Measurements from ENCODE around the gene GPX3. TPM values are rescaled to one million over a fixed set of nuclear protein-coding genes. Genes with fewer than 3 reads are reported as not detected.

The GPX3 gene
- total and polyA plus RNA-seq, 2 experiments from 2014 or later, result 28.0 to 48.9 TPM

DNA sequence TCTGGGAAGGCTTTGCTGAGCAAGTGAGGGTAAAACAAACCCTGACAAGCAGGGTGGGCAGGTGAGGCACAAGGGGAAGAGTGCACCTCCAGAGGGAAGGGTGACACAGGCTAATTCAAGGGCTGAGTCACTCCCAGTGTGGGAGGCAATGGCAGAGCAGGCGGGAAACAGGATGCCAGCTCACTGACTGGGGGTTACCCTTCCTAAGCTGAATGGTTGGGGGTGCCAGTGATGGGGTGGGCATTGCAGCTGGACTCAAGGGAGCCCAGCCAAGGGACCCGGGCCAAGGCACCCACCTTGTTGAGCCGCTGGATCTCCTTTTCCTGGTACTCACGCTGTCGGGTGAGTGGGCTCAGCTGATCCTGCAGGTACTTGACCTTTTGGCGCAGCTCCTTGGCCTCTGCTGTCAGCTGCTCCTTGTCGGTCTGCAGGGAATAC, 18.4 kb downstream of the GPX3 start:
- Histone ChIP-seq H3K4me1 (ENCODE audit: insufficient read depth) (no peaks in the 10 kb centered on the region), H4K20me1 (replicated peaks; ENCODE audit: insufficient read depth) (no peaks in the 10 kb centered on the region)

More for the DNA sequence above, 18.4 kb downstream of the GPX3 start:
- Histone ChIP-seq H3F3A (replicated peaks; ENCODE audit: low read depth) (no peaks in the 10 kb centered on the region), H3K27ac (ENCODE audit: low read depth) (no peak overlapping the region), H3K36me3 (ENCODE audit: insufficient read depth) (peaks cover 6% of the 10 kb centered on the region; the same call in 1 of the 2 replicates), H2AFZ (no peak overlapping the region), H3K9me2 (ENCODE audit: insufficient read depth) (no peaks in the 10 kb centered on the region), H3K4me3 (no peak overlapping the region), H3K4me2 (no peak overlapping the region), H3K79me2 (replicated peaks; ENCODE audit: insufficient read depth) (no peaks in the 10 kb centered on the region), H3K27me3 (ENCODE audit: insufficient read depth) (no peaks in the 10 kb centered on the region)
- H3K4me3 Mint-ChIP-seq, result no peak overlapping the region
- no peak overlapping the region for H3K27ac Mint-ChIP-seq
- H3K4me1 Mint-ChIP-seq, result peaks cover 4% of the 10 kb centered on the region; the same call in 2 of the 3 replicates
- ATAC-seq (no peak), DNase-seq (ENCODE audit: low spot score) (no peak)
- peaks cover 2% of the 10 kb centered on the region for H3K27me3 Mint-ChIP-seq (ENCODE audit: insufficient read depth, low read depth, poor library complexity)
- H3K36me3 Mint-ChIP-seq (ENCODE audit: low read depth), result peaks cover 14% of the 10 kb centered on the region; the same call in 1 of the 3 replicates
- no peaks in the 10 kb centered on the region; the same call in 2 of the 3 replicates for H3K9me3 Mint-ChIP-seq
- TF ChIP-seq, protein P1, sequence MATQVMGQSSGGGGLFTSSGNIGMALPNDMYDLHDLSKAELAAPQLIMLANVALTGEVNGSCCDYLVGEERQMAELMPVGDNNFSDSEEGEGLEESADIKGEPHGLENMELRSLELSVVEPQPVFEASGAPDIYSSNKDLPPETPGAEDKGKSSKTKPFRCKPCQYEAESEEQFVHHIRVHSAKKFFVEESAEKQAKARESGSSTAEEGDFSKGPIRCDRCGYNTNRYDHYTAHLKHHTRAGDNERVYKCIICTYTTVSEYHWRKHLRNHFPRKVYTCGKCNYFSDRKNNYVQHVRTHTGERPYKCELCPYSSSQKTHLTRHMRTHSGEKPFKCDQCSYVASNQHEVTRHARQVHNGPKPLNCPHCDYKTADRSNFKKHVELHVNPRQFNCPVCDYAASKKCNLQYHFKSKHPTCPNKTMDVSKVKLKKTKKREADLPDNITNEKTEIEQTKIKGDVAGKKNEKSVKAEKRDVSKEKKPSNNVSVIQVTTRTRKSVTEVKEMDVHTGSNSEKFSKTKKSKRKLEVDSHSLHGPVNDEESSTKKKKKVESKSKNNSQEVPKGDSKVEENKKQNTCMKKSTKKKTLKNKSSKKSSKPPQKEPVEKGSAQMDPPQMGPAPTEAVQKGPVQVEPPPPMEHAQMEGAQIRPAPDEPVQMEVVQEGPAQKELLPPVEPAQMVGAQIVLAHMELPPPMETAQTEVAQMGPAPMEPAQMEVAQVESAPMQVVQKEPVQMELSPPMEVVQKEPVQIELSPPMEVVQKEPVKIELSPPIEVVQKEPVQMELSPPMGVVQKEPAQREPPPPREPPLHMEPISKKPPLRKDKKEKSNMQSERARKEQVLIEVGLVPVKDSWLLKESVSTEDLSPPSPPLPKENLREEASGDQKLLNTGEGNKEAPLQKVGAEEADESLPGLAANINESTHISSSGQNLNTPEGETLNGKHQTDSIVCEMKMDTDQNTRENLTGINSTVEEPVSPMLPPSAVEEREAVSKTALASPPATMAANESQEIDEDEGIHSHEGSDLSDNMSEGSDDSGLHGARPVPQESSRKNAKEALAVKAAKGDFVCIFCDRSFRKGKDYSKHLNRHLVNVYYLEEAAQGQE (IDR thresholded peaks at IDR 0.05; ENCODE audit: unreplicated experiment), result no peak
- TF ChIP-seq NANOG (IDR thresholded peaks at IDR 0.05; ENCODE audit: borderline replicate concordance), result no peak
- TF ChIP-seq, protein P2, sequence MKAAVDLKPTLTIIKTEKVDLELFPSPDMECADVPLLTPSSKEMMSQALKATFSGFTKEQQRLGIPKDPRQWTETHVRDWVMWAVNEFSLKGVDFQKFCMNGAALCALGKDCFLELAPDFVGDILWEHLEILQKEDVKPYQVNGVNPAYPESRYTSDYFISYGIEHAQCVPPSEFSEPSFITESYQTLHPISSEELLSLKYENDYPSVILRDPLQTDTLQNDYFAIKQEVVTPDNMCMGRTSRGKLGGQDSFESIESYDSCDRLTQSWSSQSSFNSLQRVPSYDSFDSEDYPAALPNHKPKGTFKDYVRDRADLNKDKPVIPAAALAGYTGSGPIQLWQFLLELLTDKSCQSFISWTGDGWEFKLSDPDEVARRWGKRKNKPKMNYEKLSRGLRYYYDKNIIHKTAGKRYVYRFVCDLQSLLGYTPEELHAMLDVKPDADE (IDR thresholded peaks at IDR 0.05), result no peak
- no peak for TF ChIP-seq EZH2 (IDR thresholded peaks at IDR 0.05; ENCODE audit: low read depth, unreplicated experiment)
- TF ChIP-seq JUNB (IDR thresholded peaks at IDR 0.05; ENCODE audit: unreplicated experiment), result no peak
- TF ChIP-seq, protein P3, sequence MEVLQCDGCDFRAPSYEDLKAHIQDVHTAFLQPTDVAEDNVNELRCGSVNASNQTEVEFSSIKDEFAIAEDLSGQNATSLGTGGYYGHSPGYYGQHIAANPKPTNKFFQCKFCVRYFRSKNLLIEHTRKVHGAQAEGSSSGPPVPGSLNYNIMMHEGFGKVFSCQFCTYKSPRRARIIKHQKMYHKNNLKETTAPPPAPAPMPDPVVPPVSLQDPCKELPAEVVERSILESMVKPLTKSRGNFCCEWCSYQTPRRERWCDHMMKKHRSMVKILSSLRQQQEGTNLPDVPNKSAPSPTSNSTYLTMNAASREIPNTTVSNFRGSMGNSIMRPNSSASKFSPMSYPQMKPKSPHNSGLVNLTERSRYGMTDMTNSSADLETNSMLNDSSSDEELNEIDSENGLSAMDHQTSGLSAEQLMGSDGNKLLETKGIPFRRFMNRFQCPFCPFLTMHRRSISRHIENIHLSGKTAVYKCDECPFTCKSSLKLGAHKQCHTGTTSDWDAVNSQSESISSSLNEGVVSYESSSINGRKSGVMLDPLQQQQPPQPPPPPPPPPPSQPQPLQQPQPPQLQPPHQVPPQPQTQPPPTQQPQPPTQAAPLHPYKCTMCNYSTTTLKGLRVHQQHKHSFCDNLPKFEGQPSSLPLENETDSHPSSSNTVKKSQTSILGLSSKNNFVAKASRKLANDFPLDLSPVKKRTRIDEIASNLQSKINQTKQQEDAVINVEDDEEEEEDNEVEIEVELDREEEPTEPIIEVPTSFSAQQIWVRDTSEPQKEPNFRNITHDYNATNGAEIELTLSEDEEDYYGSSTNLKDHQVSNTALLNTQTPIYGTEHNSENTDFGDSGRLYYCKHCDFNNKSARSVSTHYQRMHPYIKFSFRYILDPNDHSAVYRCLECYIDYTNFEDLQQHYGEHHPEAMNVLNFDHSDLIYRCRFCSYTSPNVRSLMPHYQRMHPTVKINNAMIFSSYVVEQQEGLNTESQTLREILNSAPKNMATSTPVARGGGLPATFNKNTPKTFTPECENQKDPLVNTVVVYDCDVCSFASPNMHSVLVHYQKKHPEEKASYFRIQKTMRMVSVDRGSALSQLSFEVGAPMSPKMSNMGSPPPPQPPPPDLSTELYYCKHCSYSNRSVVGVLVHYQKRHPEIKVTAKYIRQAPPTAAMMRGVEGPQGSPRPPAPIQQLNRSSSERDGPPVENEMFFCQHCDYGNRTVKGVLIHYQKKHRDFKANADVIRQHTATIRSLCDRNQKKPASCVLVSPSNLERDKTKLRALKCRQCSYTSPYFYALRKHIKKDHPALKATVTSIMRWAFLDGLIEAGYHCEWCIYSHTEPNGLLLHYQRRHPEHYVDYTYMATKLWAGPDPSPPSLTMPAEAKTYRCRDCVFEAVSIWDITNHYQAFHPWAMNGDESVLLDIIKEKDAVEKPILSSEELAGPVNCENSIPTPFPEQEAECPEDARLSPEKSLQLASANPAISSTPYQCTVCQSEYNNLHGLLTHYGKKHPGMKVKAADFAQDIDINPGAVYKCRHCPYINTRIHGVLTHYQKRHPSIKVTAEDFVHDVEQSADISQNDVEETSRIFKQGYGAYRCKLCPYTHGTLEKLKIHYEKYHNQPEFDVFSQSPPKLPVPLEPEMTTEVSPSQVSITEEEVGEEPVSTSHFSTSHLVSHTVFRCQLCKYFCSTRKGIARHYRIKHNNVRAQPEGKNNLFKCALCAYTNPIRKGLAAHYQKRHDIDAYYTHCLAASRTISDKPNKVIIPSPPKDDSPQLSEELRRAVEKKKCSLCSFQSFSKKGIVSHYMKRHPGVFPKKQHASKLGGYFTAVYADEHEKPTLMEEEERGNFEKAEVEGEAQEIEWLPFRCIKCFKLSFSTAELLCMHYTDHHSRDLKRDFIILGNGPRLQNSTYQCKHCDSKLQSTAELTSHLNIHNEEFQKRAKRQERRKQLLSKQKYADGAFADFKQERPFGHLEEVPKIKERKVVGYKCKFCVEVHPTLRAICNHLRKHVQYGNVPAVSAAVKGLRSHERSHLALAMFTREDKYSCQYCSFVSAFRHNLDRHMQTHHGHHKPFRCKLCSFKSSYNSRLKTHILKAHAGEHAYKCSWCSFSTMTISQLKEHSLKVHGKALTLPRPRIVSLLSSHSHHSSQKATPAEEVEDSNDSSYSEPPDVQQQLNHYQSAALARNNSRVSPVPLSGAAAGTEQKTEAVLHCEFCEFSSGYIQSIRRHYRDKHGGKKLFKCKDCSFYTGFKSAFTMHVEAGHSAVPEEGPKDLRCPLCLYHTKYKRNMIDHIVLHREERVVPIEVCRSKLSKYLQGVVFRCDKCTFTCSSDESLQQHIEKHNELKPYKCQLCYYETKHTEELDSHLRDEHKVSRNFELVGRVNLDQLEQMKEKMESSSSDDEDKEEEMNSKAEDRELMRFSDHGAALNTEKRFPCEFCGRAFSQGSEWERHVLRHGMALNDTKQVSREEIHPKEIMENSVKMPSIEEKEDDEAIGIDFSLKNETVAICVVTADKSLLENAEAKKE (CRISPR knock-in tag; IDR thresholded peaks at IDR 0.05), result no peak
- no peak for TF ChIP-seq POLR2AphosphoS5 (IDR thresholded peaks at IDR 0.05; ENCODE audit: low read depth)
- TF ChIP-seq EZH2phosphoT487 (IDR thresholded peaks at IDR 0.05; ENCODE audit: unreplicated experiment), result no peak
